Skeletal muscle satellite cell (primary cell): ENCODE measurements around the gene AEBP1.
"Not testable (repeated sequence)": the region's sequence is repeated elsewhere in the genome, so short reads cannot be mapped to it uniquely, and the experiment has no call there.

Source experiments
- H3K27me3 ChIP-seq: 2 replicates; pipeline ENCODE4 v1.7.0; 2013; ENCODE audit warnings: low read length; ENCODE audit not compliant: control insufficient read depth, insufficient read depth
- H3K36me3 ChIP-seq: 2 replicates; pipeline ENCODE4 v1.7.0; 2013; ENCODE audit warnings: mild to moderate bottlenecking, control low read depth, low read length; ENCODE audit not compliant: insufficient read depth
- H3K4me1 ChIP-seq: 2 replicates; pipeline ENCODE4 v1.7.0; 2013; ENCODE audit warnings: low read length; ENCODE audit not compliant: control insufficient read depth, insufficient read depth
- H3K4me2 ChIP-seq: 2 replicates; pipeline ENCODE4 v1.7.0; 2013; ENCODE audit warnings: mild to moderate bottlenecking, low read length
- H3K4me3 ChIP-seq: 2 replicates; pipeline ENCODE4 v1.7.0; 2013; ENCODE audit warnings: low read length
- H3K9ac ChIP-seq: 2 replicates; pipeline ENCODE4 v1.7.0; 2013; ENCODE audit warnings: mild to moderate bottlenecking, low read depth, low read length, moderate library complexity
- H3K9me3 ChIP-seq: replicated peaks from 2 replicates; pipeline ENCODE4 v1.7.0; 2013; ENCODE audit warnings: mild to moderate bottlenecking, control low read depth, low read length

AEBP1 gene

DNA sequence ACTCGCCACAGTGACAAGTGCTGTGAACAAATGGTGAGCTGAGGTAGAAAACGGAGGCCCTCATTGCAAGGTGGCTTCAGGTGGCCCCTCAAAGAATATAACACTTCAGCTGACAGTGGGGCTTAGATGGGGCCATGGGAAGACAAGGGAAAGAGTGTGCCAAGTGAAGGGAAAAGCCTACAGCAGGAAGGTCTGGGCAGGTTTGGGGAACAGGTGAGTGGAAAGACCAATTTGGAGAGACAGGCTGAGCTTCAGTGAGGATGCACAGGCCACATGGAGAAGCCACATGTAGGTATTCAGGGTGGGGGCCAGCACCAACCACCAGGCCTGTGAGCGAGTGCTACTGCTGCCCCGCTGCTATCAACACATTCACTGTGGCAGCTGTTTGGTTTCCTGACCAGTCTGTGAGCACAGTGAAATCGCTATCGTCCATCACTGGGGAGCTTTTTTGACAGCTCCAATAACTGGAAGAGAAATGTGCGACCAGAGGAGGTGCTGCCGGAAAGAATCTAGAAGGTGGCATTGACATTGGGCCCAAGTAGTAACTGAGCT, 15.8 kb downstream of the AEBP1 start:
- peaks cover 27% of the 10 kb centered on the region for H3K36me3 ChIP-seq

DNA sequence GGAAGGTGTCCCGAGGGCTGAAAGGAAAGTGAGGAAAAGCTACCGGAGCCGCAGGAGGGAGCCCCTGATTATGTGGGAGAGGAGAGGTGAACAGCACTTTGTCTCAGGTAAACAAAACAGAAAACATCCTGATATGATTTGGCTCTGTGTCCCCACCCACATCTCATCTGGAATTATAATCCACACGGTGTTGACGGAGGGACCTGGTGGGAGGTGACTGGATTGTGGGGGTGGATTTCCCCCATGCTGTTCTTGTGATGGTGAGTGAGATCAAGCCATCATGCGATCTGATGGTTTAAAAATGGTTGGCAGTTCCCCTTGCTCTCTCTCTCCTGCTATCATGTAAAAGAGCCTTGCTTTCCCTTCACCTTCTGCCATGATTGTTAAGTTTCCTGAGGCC, 16.2 kb downstream of the AEBP1 start:
- Histone ChIP-seq H3K9me3 (no peaks in the 10 kb centered on the region), H3K4me3 (no peak overlapping the region), H3K4me1 (peaks cover 18% of the 10 kb centered on the region), H3K9ac (no peak overlapping the region), H3K36me3 (peaks cover 24% of the 10 kb centered on the region), H3K27me3 (no peaks in the 10 kb centered on the region), H3K4me2 (no peak overlapping the region)

More for the DNA sequence above, 15.8 kb downstream of the AEBP1 start:
- Histone ChIP-seq H3K4me2 (no peak overlapping the region), H3K4me3 (no peak overlapping the region), H3K9me3 (no peaks in the 10 kb centered on the region), H3K4me1 (peaks cover 18% of the 10 kb centered on the region), H3K9ac (no peak overlapping the region), H3K27me3 (no peaks in the 10 kb centered on the region)

DNA sequence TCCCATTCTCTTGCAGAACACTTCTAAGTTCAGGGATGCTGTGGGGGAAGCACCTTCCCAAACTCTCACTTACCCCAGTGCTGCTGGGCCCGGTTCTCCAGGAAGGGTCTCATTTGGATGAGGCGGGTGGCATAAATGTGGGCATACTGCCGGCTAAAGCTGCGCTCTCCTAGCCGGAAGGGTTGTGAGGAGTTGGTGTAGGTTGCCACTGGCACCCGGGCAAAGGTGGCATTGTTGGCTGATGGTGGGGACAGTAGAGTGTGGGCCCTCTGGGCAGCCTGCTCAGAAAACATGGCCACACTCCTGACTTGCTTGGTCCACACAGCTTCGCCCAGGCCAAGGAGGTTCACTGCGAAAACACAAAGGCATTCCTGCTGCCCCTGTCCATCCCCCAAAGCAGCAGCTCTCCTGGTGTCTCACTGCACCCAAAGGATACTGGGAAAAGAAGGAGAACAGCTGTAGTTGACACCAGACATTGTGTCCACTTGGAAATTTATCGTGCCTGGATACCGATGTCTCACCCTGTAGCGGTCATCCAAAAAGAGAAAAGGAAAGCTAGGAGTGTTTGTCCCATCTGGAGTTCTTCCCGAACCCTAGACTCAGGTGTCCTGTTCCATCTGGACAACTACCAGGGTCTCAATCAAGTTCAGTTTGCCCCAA, 17.7 kb downstream of the AEBP1 start:
- Histone ChIP-seq H3K36me3 (peaks cover 21% of the 10 kb centered on the region), H3K4me3 (peak overlapping the region; percentile 88), H3K27me3 (no peaks in the 10 kb centered on the region), H3K9ac (peak overlapping the region; percentile 88), H3K9me3 (no peaks in the 10 kb centered on the region), H3K4me1 (peaks cover 18% of the 10 kb centered on the region), H3K4me2 (peak overlapping the region; percentile 99)

DNA sequence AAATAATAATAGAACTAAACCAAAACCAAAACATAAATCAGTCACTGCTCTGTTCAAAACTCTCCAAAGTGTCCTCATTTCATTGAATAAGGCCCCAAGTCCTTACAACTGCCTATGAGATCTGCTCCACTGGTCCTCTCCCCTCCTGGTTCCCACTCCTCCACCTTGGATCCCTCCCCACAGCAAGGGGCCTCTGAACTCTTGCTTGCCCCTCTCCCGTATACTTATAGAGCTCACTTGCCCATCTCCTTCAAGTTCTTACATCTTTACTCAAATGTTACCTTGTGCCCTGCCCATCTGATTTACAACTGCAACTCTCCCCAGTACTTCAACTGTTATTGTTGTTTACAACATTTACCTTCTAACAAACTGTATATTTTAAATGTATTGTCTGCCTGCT, 18.4 kb downstream of the AEBP1 start:
- peak overlapping the region; percentile 88 for H3K4me3 ChIP-seq
- no peaks in the 10 kb centered on the region for H3K9me3 ChIP-seq
- H3K36me3 ChIP-seq: peaks cover 15% of the 10 kb centered on the region
- peaks cover 18% of the 10 kb centered on the region for H3K4me1 ChIP-seq
- H3K9ac ChIP-seq: peak overlapping the region; percentile 88
- H3K27me3 ChIP-seq: no peaks in the 10 kb centered on the region
- H3K4me2 ChIP-seq: peak overlapping the region; percentile 99

DNA sequence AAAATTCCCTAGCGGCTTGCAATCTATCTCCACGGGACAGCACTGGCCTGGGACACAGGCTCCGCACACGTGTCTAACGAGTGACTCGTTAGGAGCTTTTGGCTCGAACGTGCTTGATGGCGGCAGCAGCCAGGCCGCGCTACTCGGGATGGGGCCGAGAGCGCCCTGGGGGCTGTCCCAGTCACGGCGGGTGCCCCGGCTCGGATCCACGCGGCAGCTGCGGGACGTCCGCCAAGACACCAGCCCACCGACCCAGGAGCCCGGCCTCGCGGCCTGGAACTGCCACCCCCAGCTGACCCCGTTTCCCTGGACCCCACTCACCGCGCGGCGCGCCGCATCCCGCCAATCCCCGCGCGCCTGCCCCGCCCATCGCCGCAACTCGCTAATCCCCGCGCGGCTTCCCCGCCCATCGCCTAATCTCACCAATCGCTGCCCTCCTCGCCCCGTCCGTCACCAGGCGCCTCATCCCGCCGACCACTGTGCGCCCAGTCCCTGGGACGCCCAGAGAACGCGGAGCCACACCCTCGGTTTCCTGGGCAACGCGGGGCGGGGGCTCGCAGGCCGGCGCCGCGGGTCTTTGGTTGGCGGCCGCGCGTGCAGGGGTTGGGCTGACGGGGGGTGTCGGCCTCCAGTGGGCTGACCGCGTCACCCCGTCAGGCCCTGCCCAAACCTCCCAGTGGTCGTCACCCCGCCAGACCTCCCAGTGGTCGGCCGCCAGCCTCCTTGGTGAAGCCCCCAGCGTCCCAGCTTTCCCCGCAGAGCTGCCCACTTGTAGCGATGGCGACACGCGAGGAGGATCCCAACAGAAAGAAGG, 19.3 kb downstream of the AEBP1 start, which contains the start of gene POLD2:
Gene POLD2, minus strand, starts transcription at position 359 of the 814 bp plus-strand sequence. CDS start 1,495 bp downstream, outside the sequence.
- peaks cover 18% of the 10 kb centered on the region for H3K4me1 ChIP-seq
- H3K9ac ChIP-seq: peak within 1 kb of the TSS; percentile 88
- no peaks in the 10 kb centered on the region for H3K9me3 ChIP-seq
- H3K27me3 ChIP-seq: no peaks in the 10 kb centered on the region
- H3K36me3 ChIP-seq: peaks cover 14% of the 10 kb centered on the region
- peak within 1 kb of the TSS; percentile 88 for H3K4me3 ChIP-seq
- H3K4me2 ChIP-seq: peak within 1 kb of the TSS; percentile 99

DNA sequence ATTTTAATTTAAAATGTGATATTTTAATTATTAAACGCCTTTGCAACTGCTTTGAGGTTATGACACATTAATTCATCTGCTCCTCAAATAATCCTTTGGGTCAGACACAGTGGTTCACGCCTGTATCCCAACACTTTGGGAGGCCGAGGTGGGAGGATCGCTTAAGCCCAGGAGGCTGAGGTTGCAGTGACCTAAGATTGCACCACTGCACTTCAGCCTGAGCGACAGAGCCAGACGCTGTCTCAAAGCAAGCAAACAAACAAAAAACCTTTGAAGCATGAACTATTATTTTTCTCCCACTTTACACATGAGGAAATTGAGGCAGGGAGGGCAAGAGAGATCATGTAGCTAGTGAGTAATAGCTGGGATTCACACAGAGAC, 20.7 kb downstream of the AEBP1 start:
- H3K4me1 ChIP-seq: peaks cover 18% of the 10 kb centered on the region
- H3K9ac ChIP-seq: no peak overlapping the region
- no peaks in the 10 kb centered on the region for H3K9me3 ChIP-seq
- peaks cover 13% of the 10 kb centered on the region for H3K36me3 ChIP-seq
- H3K4me2 ChIP-seq: no peak overlapping the region
- no peak overlapping the region for H3K4me3 ChIP-seq
- H3K27me3 ChIP-seq: no peaks in the 10 kb centered on the region

DNA sequence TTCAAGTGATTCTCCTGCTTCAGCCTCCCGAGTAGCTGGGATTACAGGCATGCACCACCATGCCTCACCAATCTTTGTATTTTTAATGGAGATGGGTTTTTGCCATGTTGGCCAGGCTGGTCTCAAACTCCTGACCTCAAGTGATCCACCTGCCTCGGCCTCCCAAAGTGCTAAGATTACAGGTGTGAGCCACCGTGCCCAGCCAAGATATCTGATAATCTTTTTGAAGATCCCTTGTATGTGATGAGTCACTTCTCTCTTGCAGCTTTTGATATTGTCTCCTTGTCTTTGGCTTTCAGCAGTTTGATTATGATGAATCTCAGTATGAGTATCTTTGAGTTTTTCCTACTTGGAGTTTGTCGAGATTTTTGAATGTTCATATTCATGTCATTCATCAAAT, 22.4 kb downstream of the AEBP1 start:
- peaks cover 19% of the 10 kb centered on the region for H3K4me1 ChIP-seq
- H3K4me2 ChIP-seq, H3K27me3 ChIP-seq, H3K9ac ChIP-seq, H3K9me3 ChIP-seq, H3K4me3 ChIP-seq, H3K36me3 ChIP-seq: not testable (repeated sequence)

DNA sequence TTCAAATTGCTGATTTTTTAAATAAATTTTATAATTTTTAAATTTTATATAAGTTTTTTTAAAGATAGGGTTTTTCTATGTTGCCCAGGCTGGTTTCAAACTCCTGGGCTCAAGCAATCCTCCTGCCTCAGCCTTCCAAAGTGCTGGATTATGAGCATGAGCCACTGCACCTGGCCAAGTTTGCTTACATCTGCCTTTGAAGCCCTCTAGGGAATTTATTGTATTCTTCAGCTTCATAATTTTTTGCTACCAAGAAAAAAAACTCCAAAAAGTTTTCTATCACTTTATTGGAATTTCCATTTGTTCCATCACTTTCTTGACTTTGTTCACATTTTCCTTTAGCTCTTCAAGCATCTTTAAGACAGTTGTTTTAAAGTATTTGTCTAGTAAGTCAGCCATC, 23.0 kb downstream of the AEBP1 start:
- Histone ChIP-seq H3K36me3 (no peaks in the 10 kb centered on the region), H3K27me3 (no peaks in the 10 kb centered on the region), H3K9ac (no peak overlapping the region), H3K4me3 (no peak overlapping the region), H3K4me1 (peaks cover 20% of the 10 kb centered on the region), H3K9me3 (no peaks in the 10 kb centered on the region), H3K4me2 (no peak overlapping the region)

DNA sequence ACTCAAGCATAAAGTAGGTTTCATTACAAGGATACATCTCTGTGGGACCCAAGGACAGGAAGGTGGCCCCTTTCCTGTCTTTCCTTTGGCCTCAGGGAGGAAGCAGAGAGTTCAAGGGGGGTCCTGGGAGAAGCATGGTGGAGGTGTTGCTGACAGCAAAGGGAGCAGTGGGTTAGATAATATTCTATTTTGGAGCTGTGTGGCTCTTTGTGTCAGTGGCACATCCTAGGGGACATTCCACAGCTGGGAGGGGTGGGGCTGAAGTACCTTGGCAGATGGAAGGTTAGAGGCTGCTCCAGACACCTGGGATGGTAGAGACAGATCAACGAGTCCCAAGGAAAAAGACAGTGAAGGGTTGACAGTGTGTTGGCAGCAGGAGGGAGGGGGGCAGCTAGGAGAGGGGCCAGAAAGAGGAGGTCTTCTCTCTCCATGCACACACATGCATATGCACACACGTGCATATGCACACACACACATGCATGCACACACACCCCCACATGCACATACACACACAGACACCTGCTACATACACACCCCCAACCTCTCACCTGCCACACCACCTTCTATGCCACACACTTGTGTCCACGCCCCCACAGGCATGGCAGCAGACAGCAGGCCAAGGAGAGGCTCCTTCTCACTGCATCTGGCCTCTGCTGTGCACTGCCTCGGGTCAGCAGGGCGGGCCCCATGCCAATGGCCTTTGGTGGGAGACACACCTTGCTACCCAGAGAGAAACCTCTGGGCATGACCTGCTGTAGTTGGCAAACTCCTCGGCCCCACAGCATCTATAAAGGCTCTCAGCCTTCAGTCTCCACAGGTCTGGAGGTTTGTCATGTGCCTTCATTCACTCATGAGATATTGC, 24.8 kb downstream of the AEBP1 start:
- Histone ChIP-seq H3K4me1 (peaks cover 14% of the 10 kb centered on the region), H3K9me3 (no peaks in the 10 kb centered on the region), H3K4me2 (no peak overlapping the region)

DNA sequence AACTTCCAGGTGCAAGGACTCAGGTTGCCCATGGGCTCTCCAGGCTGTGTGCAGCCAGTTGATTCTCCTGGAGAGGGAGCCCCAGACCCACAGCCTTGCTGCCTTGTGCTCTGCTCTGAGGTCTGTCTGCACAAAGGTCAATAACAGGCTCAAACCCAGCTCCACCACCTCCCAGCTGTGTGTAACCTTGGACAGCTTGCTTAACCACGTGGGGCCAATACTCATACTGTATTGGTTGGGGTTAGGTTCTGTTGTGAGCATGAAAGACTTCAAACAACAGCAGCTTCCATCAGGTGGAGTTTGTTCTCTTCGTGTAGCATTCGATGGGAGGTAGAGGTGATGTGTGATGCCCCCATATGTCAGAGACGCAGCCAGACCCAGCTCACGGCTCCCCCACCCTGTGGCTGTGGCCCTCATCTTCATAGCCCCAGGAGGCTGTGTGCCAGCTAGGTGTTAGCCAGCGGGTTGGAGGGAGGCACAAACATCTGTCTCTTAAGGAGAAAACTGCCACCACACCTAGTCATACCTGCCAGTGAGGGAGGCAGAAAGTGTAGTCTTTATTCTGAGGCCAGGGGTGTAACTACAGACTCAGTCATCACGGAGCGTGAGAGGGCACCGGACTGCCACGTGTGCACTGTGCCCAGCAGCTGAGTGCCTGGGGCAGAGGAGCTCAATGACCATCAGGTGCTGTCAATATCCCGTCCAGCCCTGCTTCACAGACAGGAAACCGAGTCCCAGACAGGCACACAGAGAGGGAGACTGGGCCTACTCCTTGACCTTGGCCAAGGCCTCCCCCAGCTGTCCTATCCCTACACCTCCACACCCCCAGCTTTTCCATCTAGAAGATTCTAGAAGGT, 27.3 kb downstream of the AEBP1 start:
- no peak overlapping the region for H3K4me3 ChIP-seq
- H3K9me3 ChIP-seq: no peaks in the 10 kb centered on the region
- no peak overlapping the region for H3K9ac ChIP-seq
- H3K4me2 ChIP-seq: no peak overlapping the region
- H3K36me3 ChIP-seq: no peaks in the 10 kb centered on the region
- no peaks in the 10 kb centered on the region for H3K27me3 ChIP-seq
- peaks cover 12% of the 10 kb centered on the region for H3K4me1 ChIP-seq

More for the DNA sequence above, 24.8 kb downstream of the AEBP1 start:
- Histone ChIP-seq H3K27me3 (no peaks in the 10 kb centered on the region), H3K4me3 (no peak overlapping the region), H3K36me3 (no peaks in the 10 kb centered on the region), H3K9ac (no peak overlapping the region)
